Measurements from ENCODE around the gene CCDC158.

The CCDC158 gene

DNA sequence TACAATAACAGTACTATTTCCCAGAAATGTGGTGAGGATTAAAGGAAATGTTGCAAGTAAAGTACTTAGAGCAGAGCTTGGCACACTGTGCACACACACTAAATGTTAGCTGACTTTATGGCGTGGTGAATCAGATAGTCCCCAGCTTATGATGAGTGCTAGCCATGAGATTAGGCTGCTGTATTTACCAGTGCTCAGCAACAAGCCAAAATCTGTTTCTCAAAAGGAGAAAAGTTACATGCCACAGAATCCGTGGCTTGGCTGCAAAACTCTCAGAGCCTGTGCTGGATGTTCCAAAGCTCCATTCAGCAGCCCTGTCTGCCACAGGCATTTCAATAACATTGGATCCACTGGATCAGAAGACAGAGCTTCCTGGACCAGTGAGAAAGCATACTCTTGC lies 127.2 kb downstream of the CCDC158 start:
- TF ChIP-seq CEBPB (IDR thresholded peaks at IDR 0.05) (no peak), FOXM1 (IDR thresholded peaks at IDR 0.05; ENCODE audit: borderline replicate concordance, low read depth) (no peak), CREB1 (IDR thresholded peaks at IDR 0.05; ENCODE audit: low read depth) (no peak), EP300 (IDR thresholded peaks at IDR 0.05; ENCODE audit: borderline replicate concordance) (no peak), TCF12 (IDR thresholded peaks at IDR 0.05; ENCODE audit: low read depth) (no peak), TAF1 (IDR thresholded peaks at IDR 0.05; ENCODE audit: low read depth) (no peak), TEAD4 (IDR thresholded peaks at IDR 0.05) (no peak), ZBTB7A (IDR thresholded peaks at IDR 0.05; ENCODE audit: low read depth) (no peak), NFIC (IDR thresholded peaks at IDR 0.05) (no peak)
- TF ChIP-seq, protein P1, sequence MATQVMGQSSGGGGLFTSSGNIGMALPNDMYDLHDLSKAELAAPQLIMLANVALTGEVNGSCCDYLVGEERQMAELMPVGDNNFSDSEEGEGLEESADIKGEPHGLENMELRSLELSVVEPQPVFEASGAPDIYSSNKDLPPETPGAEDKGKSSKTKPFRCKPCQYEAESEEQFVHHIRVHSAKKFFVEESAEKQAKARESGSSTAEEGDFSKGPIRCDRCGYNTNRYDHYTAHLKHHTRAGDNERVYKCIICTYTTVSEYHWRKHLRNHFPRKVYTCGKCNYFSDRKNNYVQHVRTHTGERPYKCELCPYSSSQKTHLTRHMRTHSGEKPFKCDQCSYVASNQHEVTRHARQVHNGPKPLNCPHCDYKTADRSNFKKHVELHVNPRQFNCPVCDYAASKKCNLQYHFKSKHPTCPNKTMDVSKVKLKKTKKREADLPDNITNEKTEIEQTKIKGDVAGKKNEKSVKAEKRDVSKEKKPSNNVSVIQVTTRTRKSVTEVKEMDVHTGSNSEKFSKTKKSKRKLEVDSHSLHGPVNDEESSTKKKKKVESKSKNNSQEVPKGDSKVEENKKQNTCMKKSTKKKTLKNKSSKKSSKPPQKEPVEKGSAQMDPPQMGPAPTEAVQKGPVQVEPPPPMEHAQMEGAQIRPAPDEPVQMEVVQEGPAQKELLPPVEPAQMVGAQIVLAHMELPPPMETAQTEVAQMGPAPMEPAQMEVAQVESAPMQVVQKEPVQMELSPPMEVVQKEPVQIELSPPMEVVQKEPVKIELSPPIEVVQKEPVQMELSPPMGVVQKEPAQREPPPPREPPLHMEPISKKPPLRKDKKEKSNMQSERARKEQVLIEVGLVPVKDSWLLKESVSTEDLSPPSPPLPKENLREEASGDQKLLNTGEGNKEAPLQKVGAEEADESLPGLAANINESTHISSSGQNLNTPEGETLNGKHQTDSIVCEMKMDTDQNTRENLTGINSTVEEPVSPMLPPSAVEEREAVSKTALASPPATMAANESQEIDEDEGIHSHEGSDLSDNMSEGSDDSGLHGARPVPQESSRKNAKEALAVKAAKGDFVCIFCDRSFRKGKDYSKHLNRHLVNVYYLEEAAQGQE (IDR thresholded peaks at IDR 0.05; ENCODE audit: low read depth) = no peak
- TF ChIP-seq, protein P2, sequence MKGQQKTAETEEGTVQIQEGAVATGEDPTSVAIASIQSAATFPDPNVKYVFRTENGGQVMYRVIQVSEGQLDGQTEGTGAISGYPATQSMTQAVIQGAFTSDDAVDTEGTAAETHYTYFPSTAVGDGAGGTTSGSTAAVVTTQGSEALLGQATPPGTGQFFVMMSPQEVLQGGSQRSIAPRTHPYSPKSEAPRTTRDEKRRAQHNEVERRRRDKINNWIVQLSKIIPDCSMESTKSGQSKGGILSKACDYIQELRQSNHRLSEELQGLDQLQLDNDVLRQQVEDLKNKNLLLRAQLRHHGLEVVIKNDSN (IDR thresholded peaks at IDR 0.05) = no peak

DNA sequence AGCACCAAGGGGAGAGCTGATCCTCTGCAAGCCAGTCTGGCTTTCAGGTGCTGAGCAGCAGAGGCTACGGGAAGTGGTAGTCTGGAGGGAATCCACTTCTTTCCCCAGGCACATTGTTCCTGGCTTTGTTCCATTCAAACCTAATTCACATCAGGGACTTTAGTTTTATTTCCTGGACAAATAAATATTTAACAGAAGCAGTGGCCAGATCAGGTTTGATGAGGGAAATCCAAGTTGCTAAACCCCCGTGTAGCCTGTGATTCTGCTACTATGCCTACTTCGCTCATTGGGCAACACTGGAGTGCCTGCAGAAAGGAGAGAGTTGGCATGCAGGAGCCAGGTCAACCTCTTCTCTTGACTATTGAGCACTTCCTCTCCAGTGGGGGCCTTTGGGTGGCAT lies 128.2 kb downstream of the CCDC158 start:
- no peak for TF ChIP-seq NFIC (IDR thresholded peaks at IDR 0.05)
- TF ChIP-seq, protein P2 (IDR thresholded peaks at IDR 0.05) = no peak
- no peak for TF ChIP-seq TCF12 (IDR thresholded peaks at IDR 0.05; ENCODE audit: low read depth)

DNA sequence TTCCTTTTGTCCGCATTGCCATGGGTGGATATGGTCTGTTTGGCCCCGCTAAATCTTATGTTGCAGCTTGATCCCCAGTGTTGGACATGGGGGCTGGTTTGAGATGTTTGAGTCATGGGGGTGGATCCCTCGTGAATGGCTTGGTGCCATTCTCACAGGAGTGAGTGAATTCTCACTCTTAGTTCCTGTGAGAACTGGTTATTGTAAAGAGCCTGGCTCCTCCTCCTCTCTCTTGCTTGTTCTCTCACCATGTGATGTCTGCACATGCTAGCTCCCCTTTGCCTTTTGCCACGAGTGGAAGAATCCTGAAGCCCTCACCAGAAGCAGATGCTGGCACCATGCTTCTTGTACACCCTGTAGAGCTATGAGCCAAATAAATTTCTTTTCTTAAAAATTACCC lies 137.0 kb downstream of the CCDC158 start:
- TF ChIP-seq NFIC (IDR thresholded peaks at IDR 0.05) = 0 out of 2 replicates have a peak, but pooled peaks have one; percentile 19
- no peak for TF ChIP-seq CEBPB (IDR thresholded peaks at IDR 0.05)
- no peak for TF ChIP-seq TEAD4 (IDR thresholded peaks at IDR 0.05)
- no peak for TF ChIP-seq ZBTB7A (IDR thresholded peaks at IDR 0.05; ENCODE audit: low read depth)
- no peak for TF ChIP-seq EP300 (IDR thresholded peaks at IDR 0.05; ENCODE audit: borderline replicate concordance)
- TF ChIP-seq YY1 (IDR thresholded peaks at IDR 0.05; ENCODE audit: low read depth) = 0 out of 2 replicates have a peak, but pooled peaks have one; percentile 9
- TF ChIP-seq, protein P3, sequence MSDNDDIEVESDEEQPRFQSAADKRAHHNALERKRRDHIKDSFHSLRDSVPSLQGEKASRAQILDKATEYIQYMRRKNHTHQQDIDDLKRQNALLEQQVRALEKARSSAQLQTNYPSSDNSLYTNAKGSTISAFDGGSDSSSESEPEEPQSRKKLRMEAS (IDR thresholded peaks at IDR 0.05) = peak; percentile 52; the same call in 1 of the 2 replicates
- no peak for TF ChIP-seq CREB1 (IDR thresholded peaks at IDR 0.05; ENCODE audit: low read depth)
- TF ChIP-seq, protein P2 (IDR thresholded peaks at IDR 0.05) = peak; percentile 38; the same call in 1 of the 2 replicates

DNA sequence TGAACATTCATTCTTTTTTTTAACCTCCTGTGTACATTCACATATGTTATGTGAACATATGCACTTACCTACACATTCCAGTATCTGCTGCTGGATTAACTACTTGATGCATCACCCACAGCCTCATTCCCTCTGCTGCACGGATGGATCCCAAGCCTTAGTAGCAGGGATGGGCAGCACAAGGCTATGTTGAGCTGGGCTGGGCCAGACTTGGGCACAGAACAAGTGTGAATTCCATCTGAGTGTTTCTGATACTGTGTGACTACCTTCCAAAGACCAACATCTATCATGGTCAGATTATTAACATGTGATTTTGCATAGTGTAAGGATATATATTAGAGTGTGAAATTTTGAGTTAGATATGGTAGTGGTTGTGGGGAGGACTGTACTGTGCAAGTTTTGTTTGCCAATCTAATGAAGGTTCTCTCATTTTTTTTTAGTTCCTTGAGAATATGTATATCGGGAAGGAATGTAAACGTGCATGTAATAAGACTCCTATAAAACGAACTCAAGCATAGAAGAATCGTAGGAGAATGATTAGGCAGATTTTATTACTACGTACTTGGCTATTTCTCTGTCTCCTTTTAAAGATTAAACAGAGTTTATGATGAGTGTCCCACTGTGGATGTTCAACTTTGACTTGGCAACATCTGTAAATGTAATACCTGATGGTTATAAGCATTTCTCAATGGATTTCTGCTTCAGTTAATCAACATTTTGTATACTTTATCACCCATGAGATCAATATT lies 137.8 kb downstream of the CCDC158 start:
- TF ChIP-seq NFIC (IDR thresholded peaks at IDR 0.05) (no peak), ZBTB7A (IDR thresholded peaks at IDR 0.05; ENCODE audit: low read depth) (no peak), TAF1 (IDR thresholded peaks at IDR 0.05; ENCODE audit: low read depth) (no peak), TEAD4 (IDR thresholded peaks at IDR 0.05) (no peak), TCF12 (IDR thresholded peaks at IDR 0.05; ENCODE audit: low read depth) (no peak), CEBPB (IDR thresholded peaks at IDR 0.05) (no peak)
- TF ChIP-seq, protein P3 (IDR thresholded peaks at IDR 0.05) = no peak
- TF ChIP-seq, protein P1 (IDR thresholded peaks at IDR 0.05; ENCODE audit: low read depth) = no peak

DNA sequence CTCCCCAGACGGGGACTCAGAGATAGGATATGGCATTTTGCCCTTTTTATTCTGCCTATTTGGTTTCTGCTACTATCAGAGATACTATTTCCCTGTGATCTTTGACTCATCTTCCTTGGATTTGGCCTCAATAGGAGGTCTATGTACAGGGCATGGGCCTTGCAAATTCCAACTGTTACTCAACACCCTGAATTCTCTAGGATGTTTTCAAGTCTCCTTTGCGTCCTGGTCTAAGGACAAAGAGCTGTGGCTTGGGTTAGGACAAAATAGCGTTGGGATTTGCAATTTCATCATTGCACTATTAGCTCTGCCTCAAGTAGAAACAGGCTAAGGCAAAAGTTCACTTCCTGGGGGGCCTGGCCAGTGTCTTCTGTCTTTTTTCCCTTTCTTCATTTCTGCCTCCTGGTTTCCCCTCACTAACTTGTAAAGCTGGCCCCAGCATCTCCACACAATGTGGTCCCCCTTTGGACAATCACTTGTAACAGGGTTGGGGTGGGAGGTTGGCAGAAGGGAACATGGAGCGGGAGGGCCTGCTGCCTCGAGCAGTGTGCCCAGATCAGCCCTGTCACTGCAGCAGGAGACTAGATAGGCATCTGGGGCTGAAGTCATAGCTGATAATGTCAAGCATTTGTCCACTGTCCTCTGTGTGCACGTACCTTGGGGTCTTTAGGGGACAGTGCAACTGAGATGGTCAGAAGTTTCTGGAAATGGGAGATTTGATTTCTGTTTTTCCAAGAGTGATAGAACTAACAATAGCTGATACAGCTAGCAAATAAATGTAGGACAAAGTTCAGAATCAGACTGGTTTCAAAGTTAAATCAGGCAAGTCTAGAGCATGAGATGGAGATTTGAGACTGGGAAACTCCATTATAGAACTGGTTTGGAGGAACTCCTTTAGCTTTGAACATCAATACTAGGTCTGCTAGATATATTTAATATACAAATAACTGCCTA lies 140.2 kb downstream of the CCDC158 start:
- TF ChIP-seq TCF12 (IDR thresholded peaks at IDR 0.05; ENCODE audit: low read depth) (no peak), YY1 (IDR thresholded peaks at IDR 0.05; ENCODE audit: low read depth) (no peak), NFIC (IDR thresholded peaks at IDR 0.05) (no peak), TAF1 (IDR thresholded peaks at IDR 0.05; ENCODE audit: low read depth) (no peak), ZBTB7A (IDR thresholded peaks at IDR 0.05; ENCODE audit: low read depth) (no peak), CREB1 (IDR thresholded peaks at IDR 0.05; ENCODE audit: low read depth) (no peak), FOXM1 (IDR thresholded peaks at IDR 0.05; ENCODE audit: borderline replicate concordance, low read depth) (no peak), TEAD4 (IDR thresholded peaks at IDR 0.05) (no peak), CEBPB (IDR thresholded peaks at IDR 0.05) (no peak), EGR1 (IDR thresholded peaks at IDR 0.05) (no peak), RAD21 (IDR thresholded peaks at IDR 0.05; ENCODE audit: low read depth) (no peak), EP300 (IDR thresholded peaks at IDR 0.05; ENCODE audit: borderline replicate concordance) (no peak)
- TF ChIP-seq, protein P2 (IDR thresholded peaks at IDR 0.05) = no peak
- TF ChIP-seq, protein P3 (IDR thresholded peaks at IDR 0.05) = no peak
- TF ChIP-seq, protein P1 (IDR thresholded peaks at IDR 0.05; ENCODE audit: low read depth) = no peak
